KMS-11 (cell line): ENCODE results near the gene LELP1.

Experiments used
- H2AFZ ChIP-seq: fragments of 200-600 bp; sonication (generic); 2 replicates; pipeline ENCODE4 v1.6.1; 2016; ENCODE audit warnings: antibody characterized with exemption, mixed run types, low read depth
- H3K27ac ChIP-seq: fragments of 200-600 bp; sonication (generic); 2 replicates; pipeline ENCODE4 v1.6.1; 2016; ENCODE audit warnings: mild to moderate bottlenecking, mixed run types
- H3K27me3 ChIP-seq: fragments of 200-600 bp; sonication (generic); 2 replicates; pipeline ENCODE4 v1.6.1; 2017; ENCODE audit warnings: mild to moderate bottlenecking, low read depth, mixed run types, moderate library complexity; ENCODE audit not compliant: insufficient read depth
- H3K36me3 ChIP-seq: fragments of 200-600 bp; sonication (generic); 2 replicates; pipeline ENCODE4 v1.6.1; 2017; ENCODE audit warnings: mild to moderate bottlenecking, mixed run types; ENCODE audit not compliant: insufficient read depth
- H3K4me1 ChIP-seq: fragments of 200-600 bp; sonication (generic); 2 replicates; pipeline ENCODE4 v1.6.1; 2016; ENCODE audit warnings: mild to moderate bottlenecking, low read depth, mixed run types; ENCODE audit not compliant: poor library complexity, severe bottlenecking
- H3K4me2 ChIP-seq: fragments of 200-600 bp; sonication (generic); 2 replicates; pipeline ENCODE4 v1.7.0; 2016; ENCODE audit warnings: mild to moderate bottlenecking, mixed run types
- H3K4me3 ChIP-seq: fragments of 200-600 bp; sonication (generic); IDR thresholded peaks from 2 replicates; pipeline ENCODE4 v1.6.1; 2017; ENCODE audit warnings: low read depth, low read length, mixed read lengths; ENCODE audit not compliant: insufficient read depth
- H3K79me2 ChIP-seq: fragments of 200-600 bp; sonication (generic); 2 replicates; pipeline ENCODE4 v1.6.1; 2016; ENCODE audit warnings: low read depth, mixed run types; ENCODE audit not compliant: insufficient read depth
- H3K9ac ChIP-seq: fragments of 200-600 bp; sonication (generic); 2 replicates; pipeline ENCODE4 v1.6.1; 2016; ENCODE audit warnings: mild to moderate bottlenecking, mixed run types
- H4K20me1 ChIP-seq: fragments of 200-600 bp; sonication (generic); 2 replicates; pipeline ENCODE4 v1.6.1; 2016; ENCODE audit warnings: mild to moderate bottlenecking, mixed run types; ENCODE audit not compliant: insufficient read depth
- CTCF ChIP-seq: fragments of 200-600 bp; sonication (generic); conservative IDR thresholded peaks from 2 replicates; pipeline ENCODE4 v1.6.1; 2017; ENCODE audit warnings: low read depth, mild to moderate bottlenecking, antibody characterized with exemption, low read length, moderate library complexity, mixed read lengths

The LELP1 gene

GRCh38 chr1:153210206-153210605, 7.0 kb downstream of the LELP1 start:
- H3K36me3 ChIP-seq: no peaks in the 10 kb centered on the region
- no peak overlapping the region for H3K4me3 ChIP-seq
- H4K20me1 ChIP-seq: no peaks in the 10 kb centered on the region
- no peak overlapping the region for H3K27ac ChIP-seq
- H3K4me2 ChIP-seq: no peak overlapping the region
- no peak overlapping the region for H2AFZ ChIP-seq
- TF ChIP-seq CTCF: no peak
- no peaks in the 10 kb centered on the region for H3K79me2 ChIP-seq
- no peak overlapping the region for H3K9ac ChIP-seq
- H3K4me1 ChIP-seq: no peaks in the 10 kb centered on the region
- no peaks in the 10 kb centered on the region for H3K27me3 ChIP-seq

GRCh38 chr1:153212201-153212600, 9.0 kb downstream of the LELP1 start:
- no peak overlapping the region for H2AFZ ChIP-seq
- H3K4me3 ChIP-seq: no peak overlapping the region
- H3K79me2 ChIP-seq: no peaks in the 10 kb centered on the region
- H3K4me1 ChIP-seq: no peaks in the 10 kb centered on the region
- H3K9ac ChIP-seq: no peak overlapping the region
- no peak for TF ChIP-seq CTCF
- no peak overlapping the region for H3K27ac ChIP-seq
- no peaks in the 10 kb centered on the region for H4K20me1 ChIP-seq
- no peak overlapping the region for H3K4me2 ChIP-seq
- H3K27me3 ChIP-seq: no peaks in the 10 kb centered on the region
- no peaks in the 10 kb centered on the region for H3K36me3 ChIP-seq

- H3K4me2 ChIP-seq: no peak overlapping the region
- no peaks in the 10 kb centered on the region for H3K79me2 ChIP-seq
- H3K36me3 ChIP-seq: no peaks in the 10 kb centered on the region
- no peaks in the 10 kb centered on the region for H4K20me1 ChIP-seq
- TF ChIP-seq CTCF: no peak
- H3K27me3 ChIP-seq: no peaks in the 10 kb centered on the region
- H3K4me3 ChIP-seq: no peak overlapping the region
- H3K4me1 ChIP-seq: no peaks in the 10 kb centered on the region
- no peak overlapping the region for H2AFZ ChIP-seq
- H3K27ac ChIP-seq: no peak overlapping the region
- H3K9ac ChIP-seq: no peak overlapping the region
Observed at GRCh38 chr1:153213519-153213918, 10.3 kb downstream of the LELP1 start.

DNA sequence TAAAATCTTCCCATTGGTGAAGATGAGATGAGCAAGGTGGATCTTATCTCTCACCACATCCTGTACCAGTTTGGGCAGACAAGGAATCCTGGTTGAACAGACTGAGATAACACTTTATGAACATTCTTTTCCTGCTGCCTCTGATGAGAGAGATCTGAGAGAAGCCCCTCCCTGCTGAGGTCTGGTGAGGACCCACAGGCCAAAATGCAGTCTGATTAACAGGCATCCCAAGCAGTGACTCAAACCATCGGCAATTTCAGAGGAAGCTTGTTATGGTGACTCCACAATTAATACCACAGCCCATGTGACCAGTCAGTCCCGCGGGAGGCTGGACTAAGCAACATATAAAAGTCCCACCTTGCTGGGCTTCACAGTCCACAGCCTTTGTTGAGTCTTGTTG, 14.0 kb downstream of the LELP1 start, which contains the start of gene PRR9:
TSS of gene PRR9 (plus strand) at position 373 of the 400 bp plus-strand sequence. CDS start 561 bp downstream, outside the sequence.
- Histone ChIP-seq H2AFZ (no peak within 1 kb of the TSS), H3K4me2 (no peak within 1 kb of the TSS)

More for the DNA sequence above, 14.0 kb downstream of the LELP1 start, which contains the start of gene PRR9:
- no peak within 1 kb of the TSS for H3K4me3 ChIP-seq
- no peaks in the 10 kb centered on the region for H3K27me3 ChIP-seq
- H3K4me1 ChIP-seq: no peaks in the 10 kb centered on the region
- H3K79me2 ChIP-seq: no peaks in the 10 kb centered on the region
- H3K9ac ChIP-seq: no peak within 1 kb of the TSS
- TF ChIP-seq CTCF: no peak
- H3K27ac ChIP-seq: no peak within 1 kb of the TSS
- no peaks in the 10 kb centered on the region for H3K36me3 ChIP-seq
- no peaks in the 10 kb centered on the region for H4K20me1 ChIP-seq
